ENCODE data around the gene LKAAEAR1.

The LKAAEAR1 gene

GRCh38 chr20:64078934-64079272 lies 5.3 kb downstream of the LKAAEAR1 start:
- no peak for DNase-seq (ENCODE audit: low spot score)

- no peak for DNase-seq (ENCODE audit: low spot score)
These were observed 6.2 kb downstream of the LKAAEAR1 start for GRCh38 chr20:64077876-64078551.

GRCh38 chr20:64077541-64077875 lies 6.7 kb downstream of the LKAAEAR1 start:
- no peak for DNase-seq (ENCODE audit: low spot score)

GRCh38 chr20:64077094-64077493 lies 7.1 kb downstream of the LKAAEAR1 start:
- DNase-seq (ENCODE audit: low spot score) = no peak

DNA sequence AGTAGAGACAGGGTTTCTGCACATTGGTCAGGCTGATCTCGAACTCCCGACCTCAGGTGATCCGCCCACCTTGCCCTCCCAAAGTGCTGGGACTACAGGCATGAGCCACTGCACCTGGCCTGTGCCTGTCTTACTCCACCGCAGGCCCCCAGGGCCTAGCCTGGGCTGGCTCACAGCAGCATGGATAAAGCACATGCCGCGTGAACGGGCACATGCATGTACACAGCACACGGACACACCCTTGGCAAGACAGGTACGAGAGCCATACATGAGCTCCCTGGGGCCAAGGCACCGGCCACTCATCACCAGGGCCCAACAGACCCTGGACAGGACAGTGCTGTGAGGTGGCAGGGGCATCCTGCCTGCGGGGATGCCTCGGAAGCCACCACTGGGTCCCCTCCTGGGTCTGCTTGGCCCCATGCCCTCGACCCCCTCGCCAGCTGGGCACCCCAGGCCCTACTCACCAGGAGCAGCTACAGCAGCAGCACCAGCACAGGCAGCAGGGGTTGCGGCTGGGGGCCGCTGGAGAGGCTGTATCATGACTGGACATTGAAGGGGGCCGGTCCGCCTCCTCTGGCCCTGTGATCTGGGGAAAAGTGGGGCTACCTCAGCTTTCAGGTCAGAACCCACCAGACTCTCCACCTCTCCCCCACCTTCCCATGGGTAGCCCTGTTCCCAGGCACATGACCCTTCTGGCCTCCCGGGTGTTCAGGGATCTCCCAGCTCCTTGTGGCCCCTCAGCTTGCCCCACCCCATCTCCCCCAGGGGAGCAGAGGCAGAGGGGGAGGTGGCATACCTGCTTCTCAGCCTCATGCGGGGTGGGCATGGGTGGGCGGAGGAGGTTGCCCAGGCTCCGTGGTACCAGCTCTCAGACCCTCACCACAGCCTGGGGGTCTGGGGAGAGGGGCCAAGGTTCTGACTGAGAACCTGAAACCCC lies 7.9 kb downstream of the LKAAEAR1 start:
- DNase-seq (ENCODE audit: low spot score) = no peak

DNA sequence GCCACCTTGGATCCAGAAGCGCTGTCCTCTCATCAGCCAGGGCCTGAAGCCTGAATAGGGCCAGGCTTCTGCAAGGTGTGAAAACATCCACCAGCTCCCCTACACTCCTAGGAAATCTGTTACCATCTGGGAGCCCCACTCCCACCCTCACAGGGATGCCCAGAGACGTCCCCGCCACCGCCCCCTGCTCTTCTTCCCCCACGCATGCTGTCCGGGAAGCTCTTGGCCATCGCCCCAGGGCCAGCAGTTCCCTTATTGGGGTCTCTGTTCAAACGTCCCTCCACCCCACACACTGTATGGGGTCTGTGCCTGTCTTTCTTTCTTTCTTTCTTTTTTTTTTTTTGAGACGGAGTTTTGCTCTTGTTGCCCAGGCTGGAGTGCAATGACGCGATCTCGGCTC lies 8.6 kb downstream of the LKAAEAR1 start:
- DNase-seq (ENCODE audit: low spot score) = no peak

- no peak for DNase-seq (ENCODE audit: low spot score)
These were observed 9.2 kb downstream of the LKAAEAR1 start for GRCh38 chr20:64074963-64075362.

DNA sequence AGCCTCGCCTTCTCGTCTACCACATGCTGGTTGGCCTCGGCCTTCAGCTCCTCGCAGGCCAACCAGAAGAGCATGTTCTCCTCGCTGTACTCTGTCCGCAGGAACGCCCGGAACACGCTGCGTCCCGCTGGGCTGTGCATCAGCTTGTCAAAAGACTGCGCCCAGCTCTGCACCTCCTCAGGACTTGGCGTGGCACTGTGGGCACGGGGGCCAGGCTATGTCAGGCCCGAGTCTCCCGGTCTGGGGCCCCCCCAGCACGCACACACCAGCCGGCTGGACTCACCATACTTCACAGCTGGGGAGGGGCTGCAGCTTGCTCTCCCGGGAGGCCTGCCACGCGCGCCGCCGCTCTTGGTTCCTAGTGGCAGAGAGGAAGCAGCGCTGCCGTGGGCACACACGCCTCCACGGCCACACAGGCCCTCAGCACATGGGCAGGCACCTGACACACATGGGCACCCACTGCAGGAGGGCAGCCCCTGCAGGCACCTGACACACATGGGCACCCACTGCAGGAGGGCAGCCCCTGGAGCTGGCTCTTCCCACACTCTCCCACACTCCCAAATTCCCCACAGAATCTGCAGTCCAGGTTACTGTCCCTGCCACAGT lies 9.9 kb downstream of the LKAAEAR1 start:
- no peak for DNase-seq (ENCODE audit: low spot score)

DNA sequence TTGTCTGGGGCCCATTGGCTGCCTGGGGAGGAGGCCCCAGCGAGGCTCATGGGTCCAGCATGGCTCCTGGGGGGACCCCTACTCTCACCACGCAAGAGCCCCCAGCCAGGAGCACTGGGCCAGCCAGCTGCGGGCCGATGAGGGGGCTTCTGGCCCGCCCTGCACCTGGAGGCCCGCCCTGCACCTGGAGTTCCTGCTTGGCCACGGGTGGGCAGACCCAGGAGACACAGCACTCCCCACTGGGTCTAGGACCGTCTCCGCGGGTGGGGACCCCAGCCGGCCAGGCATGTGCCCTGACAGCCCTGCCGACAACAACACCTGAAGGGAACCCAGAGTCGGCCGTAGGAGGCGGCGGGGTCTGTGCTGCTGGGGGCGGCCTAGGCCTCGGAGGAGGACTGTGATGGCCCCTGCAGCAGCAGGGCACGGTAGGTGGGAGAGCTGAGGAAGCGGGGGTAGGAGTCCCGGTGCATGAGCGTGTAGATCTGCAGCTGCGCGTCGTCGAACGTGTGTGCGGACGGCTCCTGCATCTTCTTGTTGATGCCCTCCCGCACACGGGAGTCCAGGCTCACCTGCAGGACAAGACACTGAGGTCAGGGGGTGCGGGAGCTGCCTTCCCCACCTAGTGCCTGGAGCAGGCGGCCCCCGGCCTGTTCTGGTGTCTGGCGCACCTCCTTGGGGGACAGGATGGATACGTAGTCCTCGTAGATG lies 10.6 kb downstream of the LKAAEAR1 start:
- DNase-seq (ENCODE audit: low spot score) = no peak

DNA sequence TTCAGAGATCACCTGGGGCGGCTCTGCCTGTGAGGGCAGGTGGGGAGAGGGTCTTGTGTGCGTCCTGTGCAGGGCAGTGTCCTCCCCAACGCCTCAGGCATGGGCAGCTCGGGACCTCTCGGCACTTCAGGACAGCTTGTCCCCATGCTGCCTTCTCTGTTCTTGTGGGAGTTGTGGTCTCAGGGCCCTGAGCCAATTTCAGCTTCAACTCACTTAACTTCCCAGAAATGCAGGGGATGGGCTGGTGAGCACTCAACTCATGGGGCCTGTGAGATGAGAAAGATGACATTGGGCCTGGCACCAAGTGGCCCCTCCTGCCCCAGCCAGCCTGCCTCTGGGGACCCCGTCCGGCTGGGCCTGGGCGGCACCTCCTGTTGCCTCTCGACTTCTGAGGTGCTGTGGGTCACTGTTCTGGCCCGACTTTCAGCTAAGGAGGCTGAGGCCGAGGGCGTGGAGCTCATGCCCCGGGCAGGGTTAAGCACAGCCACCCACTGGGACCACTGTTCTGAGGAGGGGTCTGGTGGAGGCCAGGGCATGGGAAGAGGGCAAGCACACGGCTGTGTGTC lies 11.6 kb downstream of the LKAAEAR1 start:
- no peak for DNase-seq (ENCODE audit: low spot score)

DNA sequence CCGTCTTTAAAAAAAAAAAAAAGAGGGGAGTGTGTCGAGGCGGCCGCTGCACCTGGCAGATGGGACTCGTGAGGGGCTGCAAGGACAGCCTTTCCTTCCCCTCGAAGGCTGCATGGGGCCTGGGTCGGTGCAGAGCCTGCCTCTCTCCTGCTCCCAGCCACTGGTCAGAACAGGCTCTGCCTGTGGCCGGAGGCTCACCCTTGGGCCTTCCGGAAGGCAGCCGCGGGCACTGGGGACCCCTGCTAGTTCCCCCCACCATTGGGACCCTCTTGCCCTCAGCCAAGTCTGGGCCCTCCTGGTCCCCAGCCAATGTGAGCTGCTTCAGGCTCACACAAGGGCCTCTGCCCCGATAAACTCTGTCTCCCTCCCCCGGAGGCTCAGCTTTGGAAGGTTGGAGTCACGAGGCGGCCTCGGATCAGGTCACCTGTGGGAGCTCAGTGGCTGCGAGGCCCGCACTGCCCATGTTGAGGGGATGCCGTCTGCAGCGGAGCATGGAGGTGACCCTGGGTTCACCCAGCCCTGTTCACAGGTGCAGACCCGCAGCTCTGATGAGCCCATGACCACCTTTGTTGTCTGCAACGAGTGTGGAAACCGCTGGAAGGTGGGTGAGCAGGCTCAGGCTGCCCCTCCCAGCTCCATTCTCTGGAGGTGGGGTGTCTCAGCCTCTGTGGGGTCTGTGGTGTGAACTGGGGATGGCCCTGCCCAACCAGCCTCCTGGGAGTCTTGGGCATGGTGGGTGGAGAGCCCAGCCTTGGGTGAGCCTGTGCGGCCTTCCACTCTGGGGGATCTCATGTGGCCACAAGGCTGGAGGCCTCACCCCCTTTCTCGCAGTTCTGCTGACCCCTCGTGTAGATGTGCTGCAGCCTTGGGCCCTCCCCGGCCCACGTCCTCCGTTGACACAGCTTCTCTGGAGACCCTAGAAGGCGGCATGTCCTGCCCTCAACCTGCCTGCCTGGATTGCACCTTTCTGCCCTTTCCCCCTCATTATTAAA lies 12.6 kb downstream of the LKAAEAR1 start:
- no peak for DNase-seq (ENCODE audit: low spot score)

DNA sequence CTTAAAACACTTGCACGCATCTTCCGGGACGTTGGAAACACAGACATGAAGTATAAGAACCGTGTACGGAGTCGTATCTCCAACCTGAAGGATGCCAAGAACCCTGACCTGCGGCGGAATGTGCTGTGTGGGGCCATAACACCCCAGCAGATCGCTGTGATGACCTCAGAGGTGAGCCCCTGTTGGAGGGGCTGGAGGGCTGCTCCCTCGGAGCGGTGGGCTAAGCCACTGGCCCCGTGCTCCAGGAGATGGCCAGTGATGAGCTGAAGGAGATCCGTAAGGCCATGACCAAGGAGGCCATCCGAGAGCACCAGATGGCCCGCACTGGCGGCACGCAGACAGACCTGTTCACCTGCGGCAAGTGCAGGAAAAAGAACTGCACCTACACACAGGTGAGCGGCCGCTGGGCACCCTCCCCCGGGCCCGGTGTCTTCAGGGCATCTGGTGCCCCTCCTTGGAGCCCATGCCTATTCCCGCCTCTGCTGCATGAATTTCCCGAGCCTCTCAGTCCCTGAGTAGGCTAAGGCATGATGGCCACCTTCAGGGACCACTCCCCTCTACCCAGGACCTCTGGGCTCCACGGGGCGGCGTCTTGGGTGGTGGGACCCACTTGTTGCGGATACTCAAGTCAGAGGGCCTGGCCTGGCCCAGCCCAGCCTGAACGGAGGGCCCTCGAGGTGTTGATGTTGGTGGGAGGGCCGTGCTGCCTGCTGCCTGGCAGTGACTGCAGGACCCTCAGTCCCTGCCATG lies 13.8 kb downstream of the LKAAEAR1 start:
- no peak for DNase-seq (ENCODE audit: low spot score)

DNA sequence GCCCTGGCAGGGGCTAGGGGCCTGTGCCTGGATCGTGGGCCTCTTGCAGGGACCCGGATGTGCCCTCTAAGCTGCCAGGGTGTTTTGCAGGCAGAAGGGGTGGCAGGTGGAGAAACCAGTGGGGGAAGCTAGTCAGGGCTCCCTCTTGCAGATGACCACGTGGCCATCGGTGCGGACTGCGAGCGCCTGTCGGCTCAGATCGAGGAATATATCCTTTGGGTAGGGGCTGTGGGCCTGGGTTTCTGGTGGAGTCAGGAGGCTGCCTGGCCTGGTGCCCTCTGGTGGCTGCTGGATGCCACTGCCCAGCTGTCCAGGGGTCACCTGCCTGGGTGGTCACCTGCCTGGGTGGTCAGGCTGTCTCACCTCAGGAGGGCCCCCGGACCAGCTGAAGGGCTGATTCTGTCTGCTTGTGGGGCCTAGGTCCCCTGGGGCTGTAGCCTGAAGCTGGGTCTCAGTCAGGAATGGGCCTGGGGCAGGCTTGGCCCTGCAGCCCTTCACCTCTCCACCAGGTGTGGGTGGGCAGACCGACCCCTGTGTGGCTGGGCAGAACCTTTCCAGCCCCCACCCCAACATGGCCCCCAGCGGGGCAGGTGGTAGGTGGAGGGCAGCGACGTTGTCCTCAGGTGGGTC lies 14.5 kb downstream of the LKAAEAR1 start:
- peak; percentile 63 for DNase-seq (ENCODE audit: low spot score)

- DNase-seq (ENCODE audit: low spot score) = no peak
These were observed 15.0 kb downstream of the LKAAEAR1 start for GRCh38 chr20:64069209-64069613.

DNA sequence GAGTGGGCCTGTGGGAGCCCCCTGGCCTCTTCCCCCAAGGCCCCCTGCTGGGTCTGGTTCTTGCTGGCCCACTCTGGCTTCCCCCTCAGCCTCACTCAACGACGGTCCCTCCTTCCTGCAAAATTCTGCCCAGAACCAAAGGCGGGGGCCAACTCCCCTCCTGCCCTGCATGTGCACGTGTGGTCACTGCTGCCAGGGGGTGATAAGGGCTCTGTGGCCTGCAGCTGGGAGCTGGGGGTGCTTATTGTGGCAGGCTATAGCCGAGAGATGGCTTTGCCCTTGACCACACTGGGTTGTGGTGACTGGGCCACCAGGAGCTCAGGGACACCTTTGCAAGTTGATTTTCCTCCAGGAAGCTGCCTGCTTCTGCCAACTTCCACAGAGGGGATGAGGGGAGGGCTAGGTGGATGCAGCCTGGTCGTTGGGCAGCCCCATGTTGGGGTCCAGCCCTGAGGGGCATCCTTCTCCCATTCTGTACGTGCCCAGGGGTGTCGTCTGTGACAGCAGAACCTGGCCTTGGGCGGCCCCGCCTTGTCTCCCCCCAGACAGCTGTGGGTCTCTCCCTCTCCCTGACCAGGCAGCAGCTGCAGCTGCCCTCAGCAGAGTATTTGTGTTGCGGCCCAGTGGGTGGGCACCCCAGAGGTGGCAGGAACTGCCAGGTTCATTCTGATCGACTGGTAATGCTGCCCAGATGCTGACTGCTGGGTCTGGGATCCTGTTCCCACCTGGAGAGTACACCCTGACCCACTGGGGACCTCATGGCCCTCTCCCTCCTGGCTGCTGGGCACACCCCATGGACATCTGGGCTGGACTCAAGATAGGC lies 15.6 kb downstream of the LKAAEAR1 start:
- no peak for DNase-seq (ENCODE audit: low spot score)

DNA sequence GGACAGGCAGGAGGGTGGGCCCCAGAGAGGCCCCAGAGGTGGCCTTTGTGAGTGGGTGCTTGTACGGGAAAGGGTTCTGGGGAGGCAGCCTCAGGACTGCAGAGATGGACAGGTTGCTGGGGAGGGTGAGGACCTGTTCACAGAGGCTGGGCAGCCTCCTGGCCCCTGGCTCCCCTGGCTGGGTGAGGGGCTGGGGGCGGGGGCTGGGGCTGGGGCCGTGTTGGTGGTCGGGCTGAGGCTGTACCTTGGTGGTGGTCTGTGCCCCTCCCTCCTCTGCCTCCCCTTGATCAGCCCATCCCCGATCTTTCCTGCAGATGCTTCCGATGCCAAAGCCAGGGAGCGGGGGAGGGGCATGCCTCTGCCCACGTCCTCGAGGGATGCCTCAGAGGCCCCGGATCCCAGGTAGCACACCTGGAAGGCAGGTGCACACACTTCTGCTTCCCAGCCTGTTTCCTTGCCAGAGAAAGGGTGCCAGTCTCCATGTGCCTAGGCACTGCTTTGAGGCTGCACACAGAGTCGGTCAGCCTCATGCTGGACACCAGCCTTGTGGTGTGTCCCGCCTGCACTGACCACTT lies 16.4 kb downstream of the LKAAEAR1 start:
- no peak for DNase-seq (ENCODE audit: low spot score)

- no peak for DNase-seq (ENCODE audit: low spot score)
These were observed 17.1 kb downstream of the LKAAEAR1 start for GRCh38 chr20:64067005-64067632.

DNA sequence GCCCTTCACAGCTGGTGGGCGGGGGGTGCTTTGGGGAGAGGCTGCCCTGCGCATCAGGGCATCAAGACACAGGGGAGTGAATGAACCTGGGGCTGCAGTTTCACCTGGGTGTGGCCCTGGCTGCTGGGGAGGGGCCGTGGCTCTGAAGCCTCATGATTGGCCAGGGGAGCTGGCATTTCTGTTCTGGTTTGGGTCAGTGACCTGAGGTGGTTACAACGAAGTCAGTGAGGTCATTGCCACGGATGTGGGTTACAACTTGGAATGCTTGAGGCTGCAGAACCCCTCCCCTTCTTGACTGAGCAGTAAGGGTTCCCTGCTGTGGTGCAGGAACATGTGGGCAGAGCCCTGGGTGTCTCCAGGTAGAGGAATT lies 18.2 kb downstream of the LKAAEAR1 start:
- DNase-seq (ENCODE audit: low spot score) = peak; percentile 69

Data from GM03348 (cell line).